Caco-2 (cell line): ENCODE data around the gene NOL6. TPM values are rescaled to one million over a fixed set of nuclear protein-coding genes. Genes with fewer than 3 reads are reported as not detected.

Source experiments
- BruUV-seq: library from RNA; stranded (reverse); fragments of 400-500 nt; replicated peaks from 2 replicates; lab custom pipeline; 2021; lab: Mats Ljungman, UMichigan
- CTCF ChIA-PET: fragments of 300-600 bp; sonication (Branson Sonifier 250); formaldehyde crosslinking; loops from one replicate; lab custom pipeline; 2022; ENCODE audit warnings: antibody characterized with exemption; lab: Charles Lee
- POLR2A ChIA-PET: fragments of 300-600 bp; sonication (Branson Sonifier 250); formaldehyde crosslinking; loops from one replicate; lab custom pipeline; 2022; ENCODE audit warnings: antibody characterized with exemption; lab: Charles Lee
- DNase-seq, 2 experiments: peaks; one replicate each; pipeline versions ENCODE4 v3.0.0 to v3.0.0-alpha.2; 2020 to 2022
- H3K27me3 ChIP-seq: replicated peaks from 2 replicates; pipeline ENCODE4 v1.6.0; 2011; ENCODE audit warnings: low read length; ENCODE audit not compliant: control insufficient read depth, insufficient read depth
- H3K36me3 ChIP-seq: 2 replicates; pipeline ENCODE4 v1.5.1; 2011; ENCODE audit warnings: low read length; ENCODE audit not compliant: control insufficient read depth, insufficient read depth
- H3K4me1 ChIP-seq: fragments of 250-450 bp; sonication (Bioruptor Pico); 2 replicates; pipeline ENCODE4 v1.5.1; 2020; ENCODE audit warnings: mild to moderate bottlenecking
- H3K4me3 ChIP-seq: 2 replicates; pipeline ENCODE4 v1.5.1; 2011; ENCODE audit warnings: low read depth, mild to moderate bottlenecking, control low read depth, low read length
- H3K9me3 ChIP-seq: fragments of 250-450 bp; sonication (Bioruptor Pico); 2 replicates; pipeline ENCODE4 v1.5.1; 2020; ENCODE audit warnings: mild to moderate bottlenecking, moderate library complexity
- H3K27ac Mint-ChIP-seq: one replicate; pipeline ENCODE4 v1.8.0; 2022; ENCODE audit warnings: mixed read lengths; ENCODE audit not compliant: unreplicated experiment
- H3K27me3 Mint-ChIP-seq: one replicate; pipeline ENCODE4 v1.8.0; 2022; ENCODE audit warnings: mixed read lengths; ENCODE audit not compliant: insufficient read depth, unreplicated experiment
- H3K36me3 Mint-ChIP-seq: one replicate; pipeline ENCODE4 v1.8.0; 2022; ENCODE audit warnings: mild to moderate bottlenecking, mixed read lengths; ENCODE audit not compliant: insufficient read depth, unreplicated experiment
- H3K4me1 Mint-ChIP-seq: one replicate; pipeline ENCODE4 v1.8.0; 2022; ENCODE audit warnings: low read depth, mixed read lengths; ENCODE audit not compliant: unreplicated experiment
- H3K4me3 Mint-ChIP-seq: one replicate; pipeline ENCODE4 v1.8.0; 2022; ENCODE audit warnings: mild to moderate bottlenecking, moderate library complexity, mixed read lengths; ENCODE audit not compliant: unreplicated experiment
- H3K9me3 Mint-ChIP-seq: one replicate; pipeline ENCODE4 v1.8.0; 2022; ENCODE audit warnings: mixed read lengths; ENCODE audit not compliant: unreplicated experiment
- CTCF ChIP-seq, 2 experiments: fragments of 200-600 bp in 1 of 2; IDR thresholded peaks; 1 replicate in 1 of 2; 2 replicates in 1 of 2; pipeline versions ENCODE4 v1.5.1 to v1.8.0; 2011 to 2022; ENCODE audit warnings: antibody characterized with exemption in 1 of 2, control low read depth in 1 of 2, inconsistent platforms in 1 of 2, low read depth in 1 of 2, low read length in 1 of 2, mild to moderate bottlenecking in 1 of 2, moderate library complexity in 1 of 2; ENCODE audit not compliant: insufficient read depth in 1 of 2, severe bottlenecking in 1 of 2, unreplicated experiment in 1 of 2
- intact Hi-C: fragments of 100-400 bp; cut with micrococcal nuclease; formaldehyde crosslinking; loops from one replicate; pipeline ENCODE4 v1.10.0; 2022; ENCODE audit not compliant: unreplicated experiment
- total RNA-seq: library from RNA; stranded (reverse); gene quantifications from 2 replicates; pipeline ENCODE4 v1.2.3, GENCODE V29; 2022

The NOL6 gene
- total RNA-seq, 1 experiment from 2014 or later = 47.2 TPM

GRCh38 chr9:33461492-33461891 is 12.2 kb downstream of the NOL6 start:
- Mint-ChIP-seq H3K27ac (peak overlapping the region; percentile 76), H3K4me3 (no peak overlapping the region), H3K27me3 (no peaks in the 10 kb centered on the region), H3K9me3 (no peaks in the 10 kb centered on the region), H3K4me1 (peaks cover 8% of the 10 kb centered on the region), H3K36me3 (peaks cover 24% of the 10 kb centered on the region)
- DNase-seq = no peak
- POLR2A ChIA-PET = interaction anchor here (0.5 kb wide), 1 partner anchor 421 kb away, joined by 3 read pairs; no protein-coding TSS in a partner anchor
- no TSS peak for BruUV-seq
- H3K4me1 ChIP-seq = peaks cover 20% of the 10 kb centered on the region
- H3K4me3 ChIP-seq = no peak overlapping the region
- H3K9me3 ChIP-seq = no peaks in the 10 kb centered on the region
- peaks cover 6% of the 10 kb centered on the region for H3K36me3 ChIP-seq
- H3K27me3 ChIP-seq = no peaks in the 10 kb centered on the region
- intact Hi-C loops = no loop called here
- CTCF ChIA-PET = interaction anchor here (1.5 kb wide), 1 partner anchor 46 kb away, joined by 6 read pairs; no protein-coding TSS in a partner anchor
- no peak for TF ChIP-seq CTCF (IDR thresholded peaks at IDR 0.05; ENCODE audit: insufficient read depth in 1 of 2, low read depth in 1 of 2, low read length in 1 of 2, severe bottlenecking in 1 of 2, unreplicated experiment in 1 of 2)

- no peak for DNase-seq
- H3K9me3 ChIP-seq = no peaks in the 10 kb centered on the region
- H3K4me1 ChIP-seq = peaks cover 20% of the 10 kb centered on the region
- no peaks in the 10 kb centered on the region for H3K27me3 ChIP-seq
- ChIA-PET CTCF (interaction anchor here (1.5 kb wide), 1 partner anchor 45 kb away, joined by 6 read pairs; no protein-coding TSS in a partner anchor), POLR2A (interaction anchor here (0.5 to 1.1 kb wide), 2 partner anchors 13 to 421 kb away, joined by 3 to 6 read pairs; partner anchors contain the start of gene NOL6)
- peaks cover 24% of the 10 kb centered on the region for H3K36me3 Mint-ChIP-seq
- no peak for TF ChIP-seq CTCF (IDR thresholded peaks at IDR 0.05; ENCODE audit: insufficient read depth in 1 of 2, low read depth in 1 of 2, low read length in 1 of 2, severe bottlenecking in 1 of 2, unreplicated experiment in 1 of 2)
- H3K36me3 ChIP-seq = no peaks in the 10 kb centered on the region; the same call in 1 of the 2 replicates
- no peaks in the 10 kb centered on the region for H3K9me3 Mint-ChIP-seq
- no peak overlapping the region for H3K27ac Mint-ChIP-seq
- H3K4me1 Mint-ChIP-seq = peaks cover 8% of the 10 kb centered on the region
- intact Hi-C loops = no loop called here
- BruUV-seq = no TSS peak
- no peak overlapping the region for H3K4me3 Mint-ChIP-seq
- H3K4me3 ChIP-seq = no peak overlapping the region
- no peaks in the 10 kb centered on the region for H3K27me3 Mint-ChIP-seq
These were observed 12.9 kb downstream of the NOL6 start for GRCh38 chr9:33460854-33461253.

- Histone ChIP-seq H3K4me1 (peaks cover 25% of the 10 kb centered on the region), H3K36me3 (no peaks in the 10 kb centered on the region; the same call in 1 of the 2 replicates), H3K27me3 (no peaks in the 10 kb centered on the region), H3K9me3 (no peaks in the 10 kb centered on the region), H3K4me3 (no peak overlapping the region)
- Mint-ChIP-seq H3K4me1 (peaks cover 8% of the 10 kb centered on the region), H3K27me3 (no peaks in the 10 kb centered on the region), H3K36me3 (peaks cover 24% of the 10 kb centered on the region), H3K4me3 (no peak overlapping the region), H3K27ac (no peak overlapping the region), H3K9me3 (no peaks in the 10 kb centered on the region)
- POLR2A ChIA-PET = interaction anchor here (0.6 kb wide), 2 partner anchors 14 to 84 kb away, joined by 3 read pairs; no protein-coding TSS in a partner anchor
- CTCF ChIA-PET = interaction anchor here (1.1 to 1.9 kb wide), 2 partner anchors 44 to 56 kb away, joined by 3 to 5 read pairs; no protein-coding TSS in a partner anchor
- BruUV-seq = no TSS peak
- intact Hi-C loops = no loop called here
- no peak for DNase-seq
- no peak for TF ChIP-seq CTCF (IDR thresholded peaks at IDR 0.05; ENCODE audit: insufficient read depth in 1 of 2, low read depth in 1 of 2, low read length in 1 of 2, severe bottlenecking in 1 of 2, unreplicated experiment in 1 of 2)
These were observed 14.6 kb downstream of the NOL6 start for GRCh38 chr9:33459115-33459514.
